Cardiac muscle cell (in vitro differentiated cells and primary cell): Measurements from ENCODE around the gene MAEL. TPM values are rescaled to one million over a fixed set of nuclear protein-coding genes. Genes with fewer than 3 reads are reported as not detected.

Experiments
- DNase-seq, 2 donors: peaks; one replicate each; pipeline versions ENCODE4 v3.0.0 to v3.0.0-alpha.2; 2010 to 2017; ENCODE audit warnings: low read depth in 1 of 2, low spot score in 1 of 2
- H3K27ac ChIP-seq: fragments of 200-600 bp; sonication (generic); 2 replicates; pipeline ENCODE4 v1.5.1; 2016
- H3K27me3 ChIP-seq: fragments of 200-600 bp; sonication (generic); 2 replicates; pipeline ENCODE4 v1.6.0; 2016; ENCODE audit warnings: control low read depth
- H3K36me3 ChIP-seq: fragments of 200-600 bp; sonication (generic); 2 replicates; pipeline ENCODE4 v1.5.1; 2016; ENCODE audit warnings: control low read depth
- H3K4me1 ChIP-seq: fragments of 200-600 bp; sonication (generic); 2 replicates; pipeline ENCODE4 v1.8.1; 2017; ENCODE audit warnings: low read depth, mild to moderate bottlenecking, mixed run types
- H3K4me3 ChIP-seq: fragments of 200-600 bp; sonication (generic); 2 replicates; pipeline ENCODE4 v1.5.1; 2016; ENCODE audit warnings: mild to moderate bottlenecking
- H3K9me3 ChIP-seq: fragments of 200-600 bp; sonication (generic); 2 replicates; pipeline ENCODE4 v1.5.1; 2017; ENCODE audit warnings: low read depth, mild to moderate bottlenecking, control low read depth
- polyA plus RNA-seq: library from polyadenylated mRNA; unstranded; fragments of >200 nt; fragmentation: Nextera tagmentation; extraction: Ambion mirVana; gene quantifications from 2 replicates; pipeline ENCODE4 v1.2.1, GENCODE V29; 2016
- total RNA-seq: library from RNA; depleted of rRNA; stranded (reverse); fragments of >200 nt; gene quantifications from 2 replicates; pipeline ENCODE4 v1.2.3, GENCODE V29; 2016
- TF ChIP-seq, protein P1 (sequence below): IDR thresholded peaks from 2 replicates; pipeline ENCODE4 v1.5.1; 2012; ENCODE audit warnings: low read depth, mild to moderate bottlenecking, low read length

MAEL gene
- total and polyA plus RNA-seq, 2 experiments from 2014 or later = 0.63 to 0.79 TPM

DNA sequence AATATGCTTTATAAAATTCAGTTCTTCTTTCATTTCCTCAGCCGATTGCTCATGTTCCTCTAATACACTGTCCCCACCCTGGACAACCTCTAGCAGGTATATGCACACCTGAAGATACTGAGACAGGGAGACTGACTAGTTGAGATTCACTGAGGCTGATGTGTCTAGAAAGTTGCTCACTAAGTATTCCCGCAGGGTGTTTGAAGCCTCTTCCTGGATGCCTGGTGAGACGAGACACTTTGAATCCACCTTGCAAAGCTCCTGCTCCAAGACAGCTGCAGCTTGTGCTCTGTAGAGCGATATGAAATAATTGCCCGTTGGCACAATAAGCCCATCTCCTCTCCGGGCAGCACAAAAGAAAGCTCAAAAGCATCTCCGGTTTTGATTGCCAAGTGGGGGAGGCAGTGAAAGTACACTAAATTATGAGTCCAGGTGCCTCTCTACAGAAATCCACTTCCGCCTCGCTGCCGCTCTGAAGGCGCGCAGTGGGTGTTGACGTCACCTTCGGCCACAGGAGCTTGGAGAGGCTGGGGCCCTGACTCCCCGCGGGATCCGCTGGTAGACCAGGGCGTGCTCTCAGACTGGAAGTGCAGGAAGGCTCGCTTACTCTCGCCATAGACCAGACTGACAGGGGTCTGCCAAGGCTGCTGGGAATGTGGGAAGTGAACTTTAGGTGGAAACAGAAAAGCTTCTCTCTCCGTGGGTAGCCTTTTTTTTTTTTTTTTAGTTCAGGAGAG is 54.8 kb downstream of the MAEL start:
- no peak overlapping the region for H3K4me3 ChIP-seq
- H3K36me3 ChIP-seq = no peaks in the 10 kb centered on the region
- H3K27ac ChIP-seq = no peak overlapping the region
- DNase-seq = peak in 1 of 2 donors; percentile 49
- no peaks in the 10 kb centered on the region for H3K27me3 ChIP-seq
- TF ChIP-seq, protein P1, sequence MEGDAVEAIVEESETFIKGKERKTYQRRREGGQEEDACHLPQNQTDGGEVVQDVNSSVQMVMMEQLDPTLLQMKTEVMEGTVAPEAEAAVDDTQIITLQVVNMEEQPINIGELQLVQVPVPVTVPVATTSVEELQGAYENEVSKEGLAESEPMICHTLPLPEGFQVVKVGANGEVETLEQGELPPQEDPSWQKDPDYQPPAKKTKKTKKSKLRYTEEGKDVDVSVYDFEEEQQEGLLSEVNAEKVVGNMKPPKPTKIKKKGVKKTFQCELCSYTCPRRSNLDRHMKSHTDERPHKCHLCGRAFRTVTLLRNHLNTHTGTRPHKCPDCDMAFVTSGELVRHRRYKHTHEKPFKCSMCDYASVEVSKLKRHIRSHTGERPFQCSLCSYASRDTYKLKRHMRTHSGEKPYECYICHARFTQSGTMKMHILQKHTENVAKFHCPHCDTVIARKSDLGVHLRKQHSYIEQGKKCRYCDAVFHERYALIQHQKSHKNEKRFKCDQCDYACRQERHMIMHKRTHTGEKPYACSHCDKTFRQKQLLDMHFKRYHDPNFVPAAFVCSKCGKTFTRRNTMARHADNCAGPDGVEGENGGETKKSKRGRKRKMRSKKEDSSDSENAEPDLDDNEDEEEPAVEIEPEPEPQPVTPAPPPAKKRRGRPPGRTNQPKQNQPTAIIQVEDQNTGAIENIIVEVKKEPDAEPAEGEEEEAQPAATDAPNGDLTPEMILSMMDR = no peak
- no peaks in the 10 kb centered on the region for H3K9me3 ChIP-seq
- no peaks in the 10 kb centered on the region for H3K4me1 ChIP-seq

DNA sequence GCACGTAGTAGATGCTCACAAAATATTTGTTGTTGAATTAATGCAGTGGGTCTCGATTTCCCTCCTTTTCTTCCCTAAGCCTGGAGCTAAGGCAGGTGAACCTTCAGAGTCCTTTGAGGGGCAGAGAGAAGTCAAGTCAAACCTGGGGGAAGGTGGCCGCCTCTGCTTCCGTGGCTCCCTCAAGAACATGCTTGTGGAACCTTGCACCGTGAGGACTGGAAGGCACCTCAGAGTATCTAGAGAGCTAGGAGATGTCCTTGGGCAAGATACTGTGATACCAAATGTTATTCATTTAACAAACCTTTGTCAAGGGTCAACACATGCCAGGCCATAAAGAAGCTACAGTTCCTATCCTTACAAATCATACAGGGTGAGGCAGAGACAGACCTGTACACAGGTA is 62.8 kb downstream of the MAEL start:
- TF ChIP-seq, protein P1 = no peak
- no peak for DNase-seq
- no peak overlapping the region for H3K27ac ChIP-seq
- no peak overlapping the region for H3K4me3 ChIP-seq
- H3K9me3 ChIP-seq = no peaks in the 10 kb centered on the region
- no peaks in the 10 kb centered on the region for H3K27me3 ChIP-seq
- no peaks in the 10 kb centered on the region for H3K4me1 ChIP-seq
- H3K36me3 ChIP-seq = no peaks in the 10 kb centered on the region

DNA sequence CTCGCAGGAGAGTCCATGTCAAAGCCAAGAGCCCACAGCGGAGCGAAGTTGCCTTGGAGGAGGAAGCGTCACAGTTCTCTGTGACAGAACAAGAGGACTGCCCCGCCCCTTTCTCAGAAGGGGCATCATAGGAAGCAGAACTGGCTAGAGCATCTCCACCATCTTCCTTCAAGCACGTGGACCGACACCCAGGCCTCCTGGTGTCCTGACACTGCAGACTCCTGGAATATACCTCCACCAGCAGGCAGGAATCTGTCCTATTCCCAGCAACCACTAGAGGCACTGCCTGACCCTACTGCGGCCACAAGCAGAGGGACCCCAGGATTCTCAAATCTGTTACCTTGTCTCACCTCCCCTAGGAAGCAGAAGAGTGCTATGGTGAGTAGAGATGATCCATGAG is 63.3 kb downstream of the MAEL start:
- Histone ChIP-seq H3K36me3 (no peaks in the 10 kb centered on the region), H3K27ac (no peak overlapping the region), H3K9me3 (no peaks in the 10 kb centered on the region), H3K4me3 (no peak overlapping the region), H3K27me3 (no peaks in the 10 kb centered on the region), H3K4me1 (no peaks in the 10 kb centered on the region)
- TF ChIP-seq, protein P1 = peak; percentile 46
- peak; percentile 12 to 35 for DNase-seq

DNA sequence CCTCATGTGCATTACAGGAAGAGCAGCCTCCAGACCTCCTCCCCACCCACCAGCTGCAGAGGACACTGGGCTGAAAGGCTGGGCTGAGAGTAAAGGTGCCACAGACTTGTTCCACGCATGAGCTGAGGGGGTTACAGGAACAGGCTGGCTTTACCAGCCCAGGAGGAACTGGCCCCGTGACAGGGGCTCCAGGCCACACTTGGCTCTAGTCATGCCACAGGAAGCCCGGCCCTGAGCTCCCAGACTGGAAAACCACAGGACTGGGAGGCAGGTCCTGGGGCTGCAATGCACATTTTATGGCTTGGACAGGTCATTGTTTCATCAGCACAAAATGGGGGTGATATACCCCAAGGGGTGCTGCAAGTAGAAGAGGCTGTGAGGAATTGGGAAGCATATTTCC is 65.5 kb downstream of the MAEL start:
- H3K36me3 ChIP-seq = no peaks in the 10 kb centered on the region
- H3K4me1 ChIP-seq = no peaks in the 10 kb centered on the region
- H3K4me3 ChIP-seq = no peak overlapping the region
- TF ChIP-seq, protein P1 = no peak
- DNase-seq = no peak
- H3K27ac ChIP-seq = no peak overlapping the region
- H3K9me3 ChIP-seq = no peaks in the 10 kb centered on the region
- no peaks in the 10 kb centered on the region for H3K27me3 ChIP-seq

DNA sequence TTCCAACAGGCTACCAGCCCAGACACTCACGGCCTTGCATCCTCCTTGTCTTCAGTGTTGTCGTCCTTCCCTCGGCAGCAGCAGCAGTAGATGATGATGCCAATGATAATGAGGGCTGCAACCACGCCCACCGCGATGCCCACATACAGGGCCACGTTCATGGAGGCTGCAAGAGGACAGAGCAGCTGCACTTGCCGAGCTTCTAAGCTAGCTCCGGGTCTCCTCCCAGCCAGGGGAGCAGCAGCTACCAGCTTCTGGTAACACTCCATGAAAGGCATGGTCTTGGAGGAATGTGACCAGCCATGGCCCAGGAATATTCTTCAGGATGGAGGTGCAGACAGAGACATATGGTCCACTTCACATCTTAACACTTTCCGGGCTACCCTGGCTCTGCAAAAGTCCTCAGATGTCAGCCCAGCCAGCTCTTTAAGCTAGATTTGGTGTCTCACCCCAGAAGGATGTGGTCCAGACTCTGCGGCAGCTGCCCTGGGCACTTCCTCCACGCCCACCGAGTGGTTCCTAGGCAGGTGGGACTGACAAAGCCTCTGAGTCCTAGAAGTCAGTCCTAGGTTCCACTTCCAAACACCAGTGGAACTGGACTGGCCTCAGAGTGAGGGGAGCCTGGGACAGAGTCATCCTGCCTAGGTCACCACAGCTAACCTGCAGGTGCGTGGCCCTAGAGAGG is 66.0 kb downstream of the MAEL start:
- no peak overlapping the region for H3K27ac ChIP-seq
- no peak overlapping the region for H3K4me3 ChIP-seq
- DNase-seq = no peak
- no peaks in the 10 kb centered on the region for H3K9me3 ChIP-seq
- H3K4me1 ChIP-seq = no peaks in the 10 kb centered on the region
- no peaks in the 10 kb centered on the region for H3K27me3 ChIP-seq
- TF ChIP-seq, protein P1 = no peak
- H3K36me3 ChIP-seq = no peaks in the 10 kb centered on the region
